A673 (cell line): ENCODE data around the gene MID1. TPM values are rescaled to one million over a fixed set of nuclear protein-coding genes. Genes with fewer than 3 reads are reported as not detected.

Experiments used
- BruUV-seq: library from RNA; stranded (reverse); fragments of 400-500 nt; replicated peaks from 2 replicates; lab custom pipeline; 2021; lab: Mats Ljungman, UMichigan
- CTCF ChIA-PET: fragments of 300-600 bp; sonication (Branson Sonifier 250); formaldehyde crosslinking; loops from one replicate; lab custom pipeline; 2022; ENCODE audit warnings: antibody characterized with exemption; lab: Charles Lee
- POLR2A ChIA-PET: fragments of 300-600 bp; sonication (Branson Sonifier 250); formaldehyde crosslinking; loops from one replicate; lab custom pipeline; 2022; ENCODE audit warnings: antibody characterized with exemption; ENCODE audit not compliant: low non-redundant PET; lab: Charles Lee
- DNase-seq: peaks from one replicate; pipeline ENCODE4 v3.0.0-alpha.2; 2015; ENCODE audit warnings: low spot score
- H3K27ac ChIP-seq: fragments of 200-600 bp; sonication (generic); 2 replicates; pipeline ENCODE4 v1.5.1; 2016; ENCODE audit warnings: mixed run types, low read depth, mild to moderate bottlenecking, mixed read lengths, antibody characterized with exemption, low read length; ENCODE audit not compliant: poor library complexity, severe bottlenecking
- H3K27me3 ChIP-seq: fragments of 200-600 bp; sonication (generic); replicated peaks from 2 replicates; pipeline ENCODE4 v1.6.1; 2017; ENCODE audit warnings: mixed run types, low read depth, mild to moderate bottlenecking, mixed read lengths, antibody characterized with exemption, low read length; ENCODE audit not compliant: insufficient read depth, poor library complexity
- H3K36me3 ChIP-seq: fragments of 200-600 bp; sonication (generic); 2 replicates; pipeline ENCODE4 v1.6.1; 2016; ENCODE audit warnings: mixed run types, mild to moderate bottlenecking, mixed read lengths, antibody characterized with exemption, low read length; ENCODE audit not compliant: insufficient read depth, poor library complexity, severe bottlenecking
- H3K4me1 ChIP-seq: fragments of 200-600 bp; sonication (generic); 2 replicates; pipeline ENCODE4 v1.6.1; 2017; ENCODE audit warnings: mixed run types, mild to moderate bottlenecking, mixed read lengths, antibody characterized with exemption, low read length; ENCODE audit not compliant: insufficient read depth, poor library complexity, severe bottlenecking
- H3K4me3 ChIP-seq: fragments of 200-600 bp; sonication (generic); 2 replicates; pipeline ENCODE4 v1.5.1; 2016; ENCODE audit warnings: low read depth, mixed run types, mild to moderate bottlenecking, mixed read lengths, low read length; ENCODE audit not compliant: poor library complexity, severe bottlenecking
- H3K9me3 ChIP-seq: fragments of 200-600 bp; sonication (generic); 2 replicates; pipeline ENCODE4 v1.6.1; 2016; ENCODE audit warnings: mixed run types, low read depth, mild to moderate bottlenecking, mixed read lengths, antibody characterized with exemption, low read length; ENCODE audit not compliant: poor library complexity, severe bottlenecking
- CTCF ChIP-seq: fragments of 300-800, 200-600 bp; sonication (generic); conservative IDR thresholded peaks from 2 replicates; pipeline ENCODE4 v1.5.1; 2017; ENCODE audit warnings: low read depth, mild to moderate bottlenecking, antibody characterized with exemption, low read length, moderate library complexity, mixed read lengths
- EZH2 ChIP-seq: fragments of 200-600 bp; sonication (generic); IDR thresholded peaks from 2 replicates; pipeline ENCODE4 v1.6.1; 2017; ENCODE audit warnings: borderline replicate concordance, low read depth, mild to moderate bottlenecking, mixed read lengths, antibody characterized with exemption, low read length; ENCODE audit not compliant: poor library complexity, severe bottlenecking
- intact Hi-C: fragments of 100-400 bp; cut with micrococcal nuclease; formaldehyde crosslinking; loops from one replicate; pipeline ENCODE4 v1.10.0; 2022; ENCODE audit not compliant: unreplicated experiment
- total RNA-seq: library from RNA; stranded (reverse); gene quantifications from 2 replicates; pipeline ENCODE4 v1.2.3, GENCODE V29; 2021

MID1 gene
- total RNA-seq, 1 experiment from 2014 or later, result 7.0 TPM

GRCh38 chrX:10619425-10620046 lies 849 bp downstream of the MID1 start:
- no peak for TF ChIP-seq EZH2
- no peak for TF ChIP-seq CTCF

GRCh38 chrX:10618961-10619360 lies 1.4 kb downstream of the MID1 start:
- Histone ChIP-seq H3K4me1 (no peaks in the 10 kb centered on the region), H3K27me3 (no peaks in the 10 kb centered on the region), H3K4me3 (peak overlapping the region; percentile 55), H3K9me3 (no peaks in the 10 kb centered on the region), H3K36me3 (no peaks in the 10 kb centered on the region), H3K27ac (no peak overlapping the region)
- TF ChIP-seq CTCF (no peak), EZH2 (no peak)
- intact Hi-C loops, result loop anchor here (5.0 to 10.0 kb wide), 2 partner anchors 284 to 427 kb away; no protein-coding TSS in a partner anchor
- no TSS peak for BruUV-seq
- no peak for DNase-seq
- POLR2A ChIA-PET, result no interaction called here
- CTCF ChIA-PET, result no interaction called here

More at GRCh38 chrX:10619425-10620046, 849 bp downstream of the MID1 start:
- Histone ChIP-seq H3K27me3 (no peaks in the 10 kb centered on the region), H3K4me1 (no peaks in the 10 kb centered on the region), H3K4me3 (peak overlapping the region; percentile 55), H3K27ac (no peak overlapping the region), H3K36me3 (no peaks in the 10 kb centered on the region), H3K9me3 (no peaks in the 10 kb centered on the region)
- ChIA-PET POLR2A (no interaction called here), CTCF (no interaction called here)
- DNase-seq, result peak; percentile 16
- no TSS peak for BruUV-seq
- intact Hi-C loops, result loop anchor here (5.0 to 10.0 kb wide), 2 partner anchors 285 to 427 kb away; no protein-coding TSS in a partner anchor

- no peaks in the 10 kb centered on the region for H3K36me3 ChIP-seq
- no peaks in the 10 kb centered on the region for H3K9me3 ChIP-seq
- H3K27me3 ChIP-seq, result no peaks in the 10 kb centered on the region
- ChIA-PET POLR2A (no interaction called here), CTCF (no interaction called here)
- peak; percentile 22 for DNase-seq
- no peaks in the 10 kb centered on the region for H3K4me1 ChIP-seq
- no peak overlapping the region for H3K27ac ChIP-seq
- H3K4me3 ChIP-seq, result no peak overlapping the region
- intact Hi-C loops, result loop anchor here (5.0 to 10.0 kb wide), 2 partner anchors 283 to 426 kb away; no protein-coding TSS in a partner anchor
- no TSS peak for BruUV-seq
- TF ChIP-seq EZH2 (no peak), CTCF (no peak)
Observed at GRCh38 chrX:10617999-10618351, 2.4 kb downstream of the MID1 start.
